Thymus (tissue), 11 donors: ENCODE measurements around the gene ELF5. TPM values are rescaled to one million over a fixed set of nuclear protein-coding genes. Genes with fewer than 3 reads are reported as not detected.

Experiments used
- DNase-seq, 9 donors: peaks; one replicate each; pipeline ENCODE4 v3.0.0-alpha.2; 2013; ENCODE audit warnings: low spot score in 9 of 9, low read depth in 6 of 9, missing footprints in 1 of 9
- H3K27ac ChIP-seq, 2 donors: one replicate each; pipeline ENCODE4 v1.5.1; 2013; ENCODE audit warnings: control low read depth in 1 of 2, low read depth in 1 of 2, low read length in 1 of 2, mild to moderate bottlenecking in 1 of 2, moderate library complexity in 1 of 2
- H3K27me3 ChIP-seq, 2 donors: one replicate each; pipeline ENCODE4 v1.5.1; 2013; ENCODE audit warnings: low read length in 1 of 2; ENCODE audit not compliant: control insufficient read depth in 2 of 2, insufficient read depth in 1 of 2
- H3K36me3 ChIP-seq, 2 donors: one replicate each; pipeline ENCODE4 v1.5.1; 2013; ENCODE audit warnings: low read length in 1 of 2, mild to moderate bottlenecking in 1 of 2, moderate library complexity in 1 of 2; ENCODE audit not compliant: control insufficient read depth in 2 of 2, insufficient read depth in 2 of 2
- H3K4me1 ChIP-seq, 2 donors: one replicate each; pipeline ENCODE4 v1.5.1; 2013; ENCODE audit warnings: low read length in 2 of 2; ENCODE audit not compliant: control insufficient read depth in 2 of 2, insufficient read depth in 2 of 2
- H3K4me3 ChIP-seq, 2 donors: one replicate each; pipeline ENCODE4 v1.5.1; 2013; ENCODE audit warnings: low read length in 2 of 2, control low read depth in 1 of 2, mild to moderate bottlenecking in 1 of 2
- H3K9me3 ChIP-seq, 2 donors: one replicate each; pipeline ENCODE4 v1.5.1; 2013; ENCODE audit warnings: low read length in 1 of 2, mild to moderate bottlenecking in 1 of 2; ENCODE audit not compliant: control insufficient read depth in 2 of 2, insufficient read depth in 1 of 2
- WGBS: extraction: QIAGEN DNeasy Blood & Tissue Kit; methylation state at CpG from one replicate; pipeline ENCODE4 v1.1.7; 2013; 5-methylcytosine and 5-hydroxymethylcytosine counted together
- polyA plus RNA-seq: library from polyadenylated mRNA; stranded (reverse); fragments of 200-250 nt; gene quantifications from one replicate; pipeline ENCODE4 v1.2.3, GENCODE V29; 2013
- total RNA-seq: library from RNA; stranded (reverse); fragments of 120-200 nt; gene quantifications from one replicate; pipeline ENCODE4 v1.2.4, GENCODE V29; 2013
- donor health status: healthy.

ELF5 gene
- total and polyA plus RNA-seq, 2 donors, result 0.52 to 4.5 TPM

DNA sequence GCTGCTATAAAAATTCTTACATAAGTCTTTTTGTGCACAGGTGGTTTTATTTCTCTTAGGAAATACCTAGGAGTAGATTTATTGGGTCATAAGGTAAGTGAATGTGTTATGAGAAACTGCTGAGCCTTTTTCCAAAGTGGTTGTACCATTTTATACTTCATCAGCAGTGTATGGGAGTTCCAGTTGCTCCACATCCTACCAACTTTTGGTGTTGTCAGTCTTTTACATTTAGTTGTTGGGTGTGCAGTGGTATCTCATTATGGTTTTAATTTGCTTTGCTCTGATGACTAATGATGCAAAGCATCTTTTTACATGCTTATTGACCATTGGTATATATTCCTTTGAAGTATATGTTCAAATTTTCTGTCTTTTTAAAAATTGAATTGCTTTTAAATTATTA is 71.8 kb downstream of the ELF5 start:
- Histone ChIP-seq H3K27me3 (no peaks in the 10 kb centered on the region), H3K4me1 (peaks cover 9% of the 10 kb centered on the region in 2 donors), H3K9me3 (no peaks in the 10 kb centered on the region), H3K27ac (no peak overlapping the region), H3K36me3 (peaks cover 0 to 2% of the 10 kb centered on the region in 2 donors), H3K4me3 (no peak overlapping the region)
- DNase-seq, result no peak

DNA sequence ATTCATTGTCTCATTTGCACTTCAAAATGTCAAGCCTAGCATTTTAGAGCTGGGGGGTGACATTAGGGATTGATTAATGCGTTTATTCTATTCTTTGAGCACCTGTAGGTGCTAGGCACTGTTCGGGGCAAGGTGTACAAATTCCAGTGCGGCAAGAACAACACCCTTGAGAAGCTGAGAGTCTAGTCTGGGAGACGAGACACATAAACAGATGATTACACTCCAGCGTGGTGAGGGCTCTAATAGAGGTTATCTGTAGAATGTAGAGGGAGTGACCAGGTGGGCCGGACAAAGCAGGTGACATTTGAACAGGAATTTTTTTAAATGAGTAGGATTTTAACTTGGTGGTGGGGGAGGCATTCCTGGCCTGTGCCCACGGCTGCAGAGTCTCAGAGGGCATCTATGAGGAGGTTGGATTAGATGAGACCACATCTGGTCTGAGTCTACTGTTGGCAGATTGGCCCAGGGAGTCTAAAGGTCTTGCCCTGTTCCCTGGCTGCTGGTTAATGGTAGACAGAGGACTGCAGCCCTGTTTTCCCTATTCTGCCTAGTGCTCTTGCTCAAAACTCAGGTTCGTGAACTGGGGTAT is 73.9 kb downstream of the ELF5 start:
- Histone ChIP-seq H3K36me3 (peaks cover 0 to 2% of the 10 kb centered on the region in 2 donors), H3K4me3 (peak overlapping the region; percentile 79 to 92), H3K9me3 (no peaks in the 10 kb centered on the region), H3K27ac (peak overlapping the region in 1 of 2 donors; percentile 91), H3K4me1 (peaks cover 9% of the 10 kb centered on the region in 2 donors), H3K27me3 (no peaks in the 10 kb centered on the region)
- WGBS, result 16% methylated on average over 8 of the region's 8 CpGs
- no peak for DNase-seq

DNA sequence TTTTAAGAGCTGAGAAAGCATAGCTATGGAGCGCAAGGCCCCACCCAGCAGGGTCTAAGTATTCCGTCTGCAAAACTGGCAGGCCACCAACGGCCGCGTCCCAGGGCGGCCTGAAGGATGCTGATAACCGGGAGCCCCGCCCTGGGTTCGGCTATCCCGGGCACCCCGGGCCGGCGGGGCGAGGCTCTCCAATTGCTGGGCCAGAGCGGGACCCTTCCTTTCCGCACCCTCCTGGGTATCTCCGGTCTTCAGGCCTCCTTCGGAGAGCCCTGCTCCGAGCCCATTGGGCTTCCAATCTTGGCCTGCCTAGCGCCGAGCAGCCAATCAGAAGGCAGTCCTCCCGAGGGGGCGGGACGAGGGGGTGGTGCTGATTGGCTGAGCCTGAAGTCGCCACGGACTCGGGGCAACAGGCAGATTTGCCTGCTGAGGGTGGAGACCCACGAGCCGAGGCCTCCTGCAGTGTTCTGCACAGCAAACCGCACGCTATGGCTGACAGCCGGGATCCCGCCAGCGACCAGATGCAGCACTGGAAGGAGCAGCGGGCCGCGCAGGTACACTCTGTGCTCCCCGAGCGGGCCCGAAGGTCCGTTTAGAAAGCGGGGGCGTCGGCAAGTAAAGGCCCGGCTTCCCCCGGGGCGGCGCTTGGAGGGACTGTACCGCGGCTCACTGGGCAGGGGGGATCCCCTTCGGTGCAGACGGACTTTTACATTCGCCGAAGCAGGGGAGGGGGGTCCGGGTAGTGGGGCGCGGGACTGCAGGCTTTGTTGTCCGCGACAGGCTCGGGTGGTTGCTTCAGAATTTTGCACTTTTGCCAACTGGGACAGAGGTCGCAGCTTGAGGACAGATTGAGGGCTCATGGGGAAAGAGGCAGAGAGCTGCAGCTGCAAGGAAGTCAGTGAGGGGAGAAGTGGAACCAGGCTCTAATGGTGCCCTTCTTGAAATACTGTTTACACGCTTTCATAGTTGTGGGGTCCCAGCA is 74.8 kb downstream of the ELF5 start, which contains the start of gene CAT:
Gene CAT (plus strand): TSS at position 406 of the 979 bp plus-strand sequence. CDS start 80 bp downstream, at position 486.
- Histone ChIP-seq H3K36me3 (peaks cover 0 to 2% of the 10 kb centered on the region in 2 donors), H3K9me3 (no peaks in the 10 kb centered on the region), H3K27ac (peak within 1 kb of the TSS; percentile 91 to 93), H3K4me3 (peak within 1 kb of the TSS; percentile 79 to 92), H3K27me3 (no peaks in the 10 kb centered on the region), H3K4me1 (peaks cover 9% of the 10 kb centered on the region in 2 donors)
- under 1% methylated on average over 62 of the region's 62 CpGs for WGBS
- peak; percentile 87 to 99 (median 96) for DNase-seq

DNA sequence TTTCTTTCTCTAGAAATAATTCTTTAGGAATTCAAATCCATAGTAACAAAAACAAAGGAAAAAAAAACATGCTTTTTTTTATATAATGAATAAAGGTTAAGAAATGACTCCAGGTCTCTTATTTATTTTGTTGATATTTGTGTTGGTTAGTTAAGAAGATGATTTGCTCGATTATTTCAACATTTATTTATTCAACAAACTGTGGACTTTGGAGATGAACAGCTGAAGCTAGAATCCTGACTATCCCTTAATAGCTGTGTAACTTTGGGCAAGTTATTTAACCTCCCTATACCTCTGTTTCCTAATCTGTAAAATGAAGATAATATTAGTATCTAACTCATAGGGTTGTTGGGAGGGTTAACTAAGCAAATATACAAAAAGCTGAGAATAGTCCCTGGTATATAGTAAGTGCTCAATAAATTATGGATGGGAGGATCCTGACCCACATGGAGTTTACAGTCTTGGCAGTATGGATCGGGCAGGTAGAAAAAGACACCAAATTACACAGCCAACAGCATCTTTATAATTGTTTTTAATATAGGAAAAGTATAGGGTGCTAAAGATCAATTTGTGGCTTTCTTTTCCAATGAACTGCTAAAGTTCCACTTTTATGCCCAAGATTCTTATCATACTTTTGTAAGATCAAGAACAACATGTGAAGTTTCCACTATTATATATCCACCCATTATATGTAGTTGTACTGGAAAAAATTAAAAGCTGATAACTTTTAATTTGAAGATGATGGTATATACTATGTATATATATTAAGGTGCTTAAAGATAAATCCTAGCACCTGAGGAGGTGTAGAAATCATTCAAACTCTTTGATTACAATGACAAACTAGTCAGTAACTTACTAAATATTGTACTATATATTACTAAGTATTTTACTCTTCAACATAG is 76.1 kb downstream of the ELF5 start:
- peak overlapping the region in 1 of 2 donors; percentile 92 for H3K4me3 ChIP-seq
- peaks cover 9% of the 10 kb centered on the region in 2 donors for H3K4me1 ChIP-seq
- H3K27me3 ChIP-seq, result no peaks in the 10 kb centered on the region
- peaks cover 0 to 2% of the 10 kb centered on the region in 2 donors for H3K36me3 ChIP-seq
- H3K27ac ChIP-seq, result no peak overlapping the region
- no peaks in the 10 kb centered on the region for H3K9me3 ChIP-seq
- WGBS, result 98% methylated on average over 2 of the region's 2 CpGs
- no peak for DNase-seq

DNA sequence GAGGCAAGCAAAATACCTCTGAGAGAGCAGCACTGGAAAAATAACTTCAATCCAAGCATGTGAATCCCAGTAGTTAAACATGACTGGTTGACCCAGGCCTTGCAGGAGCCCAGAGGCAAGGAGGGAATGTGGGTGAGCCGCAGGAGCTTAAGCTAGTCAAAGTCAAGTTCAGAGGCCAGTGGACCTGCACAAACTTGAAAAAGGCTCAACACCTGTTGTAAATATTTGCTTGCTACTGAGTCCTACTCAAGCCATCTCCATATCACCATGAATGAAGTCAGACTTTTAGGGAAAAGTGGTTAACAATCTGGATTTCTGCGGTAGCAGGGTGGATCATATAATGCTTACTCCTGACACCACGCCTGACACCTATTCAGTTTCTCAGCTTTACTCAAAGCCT is 79.7 kb downstream of the ELF5 start:
- 98% methylated on average over 3 of the region's 3 CpGs for WGBS
- Histone ChIP-seq H3K36me3 (no peaks in the 10 kb centered on the region), H3K9me3 (no peaks in the 10 kb centered on the region), H3K27me3 (no peaks in the 10 kb centered on the region), H3K27ac (no peak overlapping the region), H3K4me1 (no peaks in the 10 kb centered on the region), H3K4me3 (no peak overlapping the region)
- no peak for DNase-seq

DNA sequence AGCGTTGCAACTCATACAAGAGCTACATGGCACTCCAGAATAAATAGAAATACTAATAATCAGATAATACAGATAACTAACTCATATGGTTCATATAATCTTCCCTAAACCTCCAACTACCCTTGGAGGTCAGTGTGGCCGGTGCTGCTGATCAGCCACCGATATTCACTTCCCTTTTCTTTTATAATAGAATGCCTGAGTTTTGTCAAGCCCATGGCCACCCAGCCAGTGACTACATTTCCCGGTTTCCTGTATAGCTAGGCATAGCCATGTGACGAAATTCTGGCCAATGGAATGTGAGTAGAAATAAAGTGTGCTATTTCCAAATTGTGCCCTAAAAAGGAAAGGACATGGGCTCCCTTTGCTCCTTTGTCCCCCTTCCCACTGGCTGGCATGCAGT is 80.8 kb downstream of the ELF5 start:
- Histone ChIP-seq H3K27ac (no peak overlapping the region), H3K36me3 (no peaks in the 10 kb centered on the region), H3K4me1 (no peaks in the 10 kb centered on the region), H3K4me3 (no peak overlapping the region), H3K27me3 (no peaks in the 10 kb centered on the region), H3K9me3 (no peaks in the 10 kb centered on the region)
- no peak for DNase-seq
- WGBS, result 92% methylated on average over 5 of the region's 5 CpGs

DNA sequence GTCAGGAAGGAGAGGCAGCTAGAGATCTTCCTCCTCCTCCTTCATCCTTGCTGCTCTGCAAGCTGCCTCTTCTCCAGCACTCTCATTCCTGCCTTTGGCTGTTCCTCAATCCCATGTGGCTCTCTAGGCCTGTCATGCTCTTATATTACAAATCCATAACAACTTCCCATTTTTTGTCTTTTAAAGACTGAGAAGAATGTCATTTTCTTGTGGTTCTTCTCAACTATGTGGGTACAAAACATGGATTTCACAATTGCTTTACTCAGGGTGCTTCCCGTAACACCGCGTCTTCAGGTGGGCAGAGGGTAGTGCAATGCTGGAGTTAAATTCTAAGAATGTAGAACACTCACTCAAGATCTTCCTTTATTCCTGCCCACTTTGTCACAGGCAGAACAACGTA is 81.6 kb downstream of the ELF5 start:
- no peaks in the 10 kb centered on the region for H3K9me3 ChIP-seq
- no peaks in the 10 kb centered on the region for H3K27me3 ChIP-seq
- H3K4me3 ChIP-seq, result no peak overlapping the region
- DNase-seq, result no peak
- H3K36me3 ChIP-seq, result no peaks in the 10 kb centered on the region
- 96% methylated on average over 4 of the region's 4 CpGs for whole genome bisulfite sequencing
- no peak overlapping the region for H3K27ac ChIP-seq
- no peaks in the 10 kb centered on the region for H3K4me1 ChIP-seq
